Measurements from ENCODE around the gene GALNT15. TPM values are rescaled to one million over a fixed set of nuclear protein-coding genes. Genes with fewer than 3 reads are reported as not detected.
A peak's percentile ranks its signal among the peaks of the same experiment; 100 is the strongest.

Gene GALNT15
- total and polyA plus RNA-seq, 12 donors: 2.9 to 22.8 (median 12.8) TPM

- TF ChIP-seq POLR2A (IDR thresholded peaks at IDR 0.05) (no peak), CTCF (IDR thresholded peaks at IDR 0.05) (no peak)
- DNase-seq: no peak
- H3K4me1 ChIP-seq (replicated peaks in 1 of 2): peaks cover 0 to 5% of the 10 kb centered on the region in 2 donors
- no peak overlapping the region for H3K4me3 ChIP-seq
- intact Hi-C loops (cut with DNase I): no loop called here
- no peaks in the 10 kb centered on the region for H3K27me3 ChIP-seq
- H3K36me3 ChIP-seq (replicated peaks in 1 of 2): no peaks in the 10 kb centered on the region
- H3K27ac ChIP-seq: no peak overlapping the region
- no peaks in the 10 kb centered on the region for H3K9me3 ChIP-seq (replicated peaks in 1 of 3)
- WGBS, 4 donors: 72 to 92% (median 81%) methylated on average over 2 of the region's 2 CpGs
Observed at GRCh38 chr3:16147220-16147994, 27.1 kb upstream of the GALNT15 start.

- H3K4me1 ChIP-seq (replicated peaks in 1 of 2): peaks cover 0 to 5% of the 10 kb centered on the region in 2 donors
- H3K4me3 ChIP-seq: no peak overlapping the region
- 86 to 94% (median 89%) methylated on average over 6 of the region's 6 CpGs for WGBS, 4 donors
- intact Hi-C loops (cut with DNase I): no loop called here
- TF ChIP-seq CTCF (IDR thresholded peaks at IDR 0.05): no peak
- no peak for TF ChIP-seq POLR2A (IDR thresholded peaks at IDR 0.05)
- H3K36me3 ChIP-seq (replicated peaks in 1 of 2): no peaks in the 10 kb centered on the region
- no peaks in the 10 kb centered on the region for H3K9me3 ChIP-seq (replicated peaks in 1 of 3)
- no peak for DNase-seq
- no peaks in the 10 kb centered on the region for H3K27me3 ChIP-seq
- peak overlapping the region in 1 of 5 donors; percentile 38 for H3K27ac ChIP-seq
Observed at GRCh38 chr3:16148213-16148612, 26.3 kb upstream of the GALNT15 start.

- peak overlapping the region in 1 of 5 donors; percentile 38 for H3K27ac ChIP-seq
- DNase-seq: peak in 6 of 7 donors; percentile 30 to 73 (median 54)
- no peak overlapping the region for H3K4me3 ChIP-seq
- WGBS, 4 donors: 49 to 72% (median 62%) methylated on average over 4 of the region's 4 CpGs
- peaks cover 0 to 5% of the 10 kb centered on the region in 2 donors for H3K4me1 ChIP-seq (replicated peaks in 1 of 2)
- TF ChIP-seq CTCF (IDR thresholded peaks at IDR 0.05): no peak
- no peak for TF ChIP-seq POLR2A (IDR thresholded peaks at IDR 0.05)
- no peaks in the 10 kb centered on the region for H3K36me3 ChIP-seq (replicated peaks in 1 of 2)
- H3K9me3 ChIP-seq (replicated peaks in 1 of 3): no peaks in the 10 kb centered on the region
- intact Hi-C loops (cut with DNase I): no loop called here
- no peaks in the 10 kb centered on the region for H3K27me3 ChIP-seq
Observed at GRCh38 chr3:16148783-16149182, 25.7 kb upstream of the GALNT15 start.

- H3K4me1 ChIP-seq (replicated peaks in 1 of 2): peaks cover 0 to 5% of the 10 kb centered on the region in 2 donors
- no peaks in the 10 kb centered on the region for H3K36me3 ChIP-seq (replicated peaks in 1 of 2)
- H3K27me3 ChIP-seq: no peaks in the 10 kb centered on the region
- intact Hi-C loops (cut with DNase I): no loop called here
- H3K9me3 ChIP-seq (replicated peaks in 1 of 3): no peaks in the 10 kb centered on the region
- 70 to 97% (median 79%) methylated on average over 1 of the region's 1 CpG for WGBS, 4 donors
- TF ChIP-seq POLR2A (IDR thresholded peaks at IDR 0.05): no peak
- no peak for TF ChIP-seq CTCF (IDR thresholded peaks at IDR 0.05)
- DNase-seq: no peak
- H3K27ac ChIP-seq: no peak overlapping the region
- H3K4me3 ChIP-seq: no peak overlapping the region
Observed at GRCh38 chr3:16150285-16150684, 24.2 kb upstream of the GALNT15 start.
